Peyer's patch (tissue), 4 donors: Measurements from ENCODE around the gene GPR37L1. TPM values are rescaled to one million over a fixed set of nuclear protein-coding genes. Genes with fewer than 3 reads are reported as not detected.

Source experiments
- DNase-seq, 3 donors: peaks; one replicate each; pipeline ENCODE4 v3.0.0-alpha.2; 2017 to 2019
- H3K27ac ChIP-seq, 4 donors: fragments of 200-600 bp; sonication (generic); one replicate each; pipeline ENCODE4 v1.5.1; 2016 to 2019
- H3K27me3 ChIP-seq, 2 donors: fragments of 200-600 bp; sonication (generic); one replicate each; pipeline ENCODE4 v1.5.1; 2019
- H3K36me3 ChIP-seq, 3 donors: fragments of 200-600 bp; sonication (generic); one replicate each; pipeline ENCODE4 v1.5.1; 2016 to 2019
- H3K4me1 ChIP-seq, 4 donors: fragments of 200-600 bp; sonication (generic); one replicate each; pipeline ENCODE4 v1.5.1; 2016 to 2019
- H3K4me3 ChIP-seq, 4 donors: fragments of 200-600 bp; sonication (generic); 1 replicate in 3 of 4; 2 replicates in 1 of 4; pipeline ENCODE4 v1.5.1; 2016 to 2019; ENCODE audit warnings: mild to moderate bottlenecking in 1 of 4
- H3K9me3 ChIP-seq, 4 donors: fragments of 200-600 bp; sonication (generic); one replicate each; pipeline ENCODE4 v1.5.1; 2016 to 2019; ENCODE audit warnings: mild to moderate bottlenecking in 1 of 4
- POLR2A ChIP-seq, 2 donors: fragments of 450-650 bp; IDR thresholded peaks; one replicate each; pipeline ENCODE4 v1.5.1; 2017; ENCODE audit warnings: antibody characterized with exemption in 2 of 2, mild to moderate bottlenecking in 2 of 2, moderate library complexity in 2 of 2
- total RNA-seq, 4 donors: library from RNA; depleted of rRNA; stranded (reverse); fragments of >200 nt; gene quantifications; one replicate each; pipeline ENCODE4 v1.1.0, GENCODE V29; 2016
- TF ChIP-seq, protein P1 (sequence below), 6 experiments: fragments of 450-650 bp in 4 of 6; fragments of 200-600 bp in 2 of 6; sonication (generic) in 1 of 6; IDR thresholded peaks; one replicate each; pipeline ENCODE4 v1.5.1; 2017 to 2019; ENCODE audit warnings: antibody characterized with exemption in 6 of 6, mild to moderate bottlenecking in 3 of 6, moderate library complexity in 1 of 6

GPR37L1 gene
- total RNA-seq, 4 donors from 2014 or later, result 0.18 to 0.95 (median 0.27) TPM; not detected in 1

DNA sequence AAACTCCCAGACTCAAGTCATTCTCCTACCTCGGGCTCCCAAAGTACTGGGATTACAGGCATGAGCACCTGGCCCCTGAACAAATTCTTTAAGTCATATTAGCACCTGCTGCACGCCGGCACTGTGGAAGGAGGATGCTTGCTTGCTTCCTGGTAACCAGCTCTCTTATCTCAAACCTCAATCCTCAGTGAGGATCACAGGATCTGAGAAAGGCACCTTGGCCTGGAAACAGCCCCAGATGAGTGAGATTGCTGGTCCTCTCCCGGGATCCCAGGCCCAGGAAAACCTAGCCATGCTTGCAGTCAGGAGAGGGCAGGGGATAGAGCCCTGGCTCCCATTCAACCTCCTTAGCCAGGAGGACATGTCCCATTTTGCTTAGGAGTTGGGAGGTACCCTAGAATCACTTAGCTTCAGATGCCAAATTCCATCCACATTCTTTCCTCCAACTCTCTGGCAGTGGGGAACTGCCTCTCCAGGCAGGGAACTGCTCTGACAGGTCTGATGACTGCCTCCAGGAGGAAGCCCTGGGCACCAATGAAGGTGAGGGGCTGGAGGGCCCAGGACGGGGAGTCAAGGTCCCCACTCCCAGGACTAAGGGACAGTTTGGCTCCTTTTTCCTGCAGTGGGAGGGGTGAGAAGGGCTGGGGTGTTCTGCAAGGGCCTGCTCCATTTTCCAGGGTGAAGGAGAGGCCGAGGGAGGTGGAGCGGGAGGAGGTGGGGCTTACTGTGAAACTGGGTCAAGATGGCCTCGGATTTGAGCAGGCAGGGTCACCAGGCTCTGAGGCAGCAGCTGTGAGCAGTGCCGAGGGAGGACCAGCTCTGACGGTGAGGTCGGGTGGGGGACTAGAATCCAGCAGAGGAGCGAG is 9.5 kb downstream of the GPR37L1 start:
- H3K27ac ChIP-seq, result peak overlapping the region; percentile 42 to 83 (median 57)
- TF ChIP-seq, protein P1, sequence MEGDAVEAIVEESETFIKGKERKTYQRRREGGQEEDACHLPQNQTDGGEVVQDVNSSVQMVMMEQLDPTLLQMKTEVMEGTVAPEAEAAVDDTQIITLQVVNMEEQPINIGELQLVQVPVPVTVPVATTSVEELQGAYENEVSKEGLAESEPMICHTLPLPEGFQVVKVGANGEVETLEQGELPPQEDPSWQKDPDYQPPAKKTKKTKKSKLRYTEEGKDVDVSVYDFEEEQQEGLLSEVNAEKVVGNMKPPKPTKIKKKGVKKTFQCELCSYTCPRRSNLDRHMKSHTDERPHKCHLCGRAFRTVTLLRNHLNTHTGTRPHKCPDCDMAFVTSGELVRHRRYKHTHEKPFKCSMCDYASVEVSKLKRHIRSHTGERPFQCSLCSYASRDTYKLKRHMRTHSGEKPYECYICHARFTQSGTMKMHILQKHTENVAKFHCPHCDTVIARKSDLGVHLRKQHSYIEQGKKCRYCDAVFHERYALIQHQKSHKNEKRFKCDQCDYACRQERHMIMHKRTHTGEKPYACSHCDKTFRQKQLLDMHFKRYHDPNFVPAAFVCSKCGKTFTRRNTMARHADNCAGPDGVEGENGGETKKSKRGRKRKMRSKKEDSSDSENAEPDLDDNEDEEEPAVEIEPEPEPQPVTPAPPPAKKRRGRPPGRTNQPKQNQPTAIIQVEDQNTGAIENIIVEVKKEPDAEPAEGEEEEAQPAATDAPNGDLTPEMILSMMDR (IDR thresholded peaks at IDR 0.05), result no peak
- no peak for TF ChIP-seq POLR2A (IDR thresholded peaks at IDR 0.05)
- no peaks in the 10 kb centered on the region for H3K9me3 ChIP-seq
- H3K4me1 ChIP-seq, result peaks cover 0 to 12% (median 0%) of the 10 kb centered on the region in 4 donors
- H3K4me3 ChIP-seq, result no peak overlapping the region
- DNase-seq, result no peak
- H3K27me3 ChIP-seq, result no peaks in the 10 kb centered on the region
- H3K36me3 ChIP-seq, result peaks cover 0 to 45% (median 0%) of the 10 kb centered on the region in 3 donors

DNA sequence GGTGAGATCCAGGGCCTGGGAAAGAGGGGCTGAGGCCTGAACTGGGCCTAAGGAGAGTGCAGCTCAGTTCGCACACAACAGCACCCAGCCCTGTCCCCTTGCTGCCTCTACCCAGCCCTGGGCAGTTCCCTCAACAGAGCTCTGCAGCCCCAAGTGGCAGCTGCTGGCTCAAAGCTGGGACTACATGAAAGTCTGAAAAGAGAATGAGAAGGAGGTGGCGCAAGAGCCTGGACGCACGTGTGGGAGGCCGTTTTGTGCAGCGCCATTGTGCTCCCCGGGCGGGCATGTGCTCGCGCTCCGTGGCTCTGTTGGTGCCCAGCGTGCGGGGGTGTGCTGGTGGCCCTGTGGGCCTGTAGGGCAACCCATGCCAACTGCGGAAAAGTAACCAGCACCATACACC is 10.3 kb downstream of the GPR37L1 start:
- Histone ChIP-seq H3K9me3 (no peaks in the 10 kb centered on the region), H3K27me3 (no peaks in the 10 kb centered on the region), H3K27ac (peak overlapping the region; percentile 42 to 83 (median 57)), H3K4me3 (no peak overlapping the region), H3K36me3 (peaks cover 0 to 53% (median 0%) of the 10 kb centered on the region in 3 donors), H3K4me1 (peaks cover 0 to 12% (median 0%) of the 10 kb centered on the region in 4 donors)
- TF ChIP-seq, protein P1 (IDR thresholded peaks at IDR 0.05), result no peak
- TF ChIP-seq POLR2A (IDR thresholded peaks at IDR 0.05), result no peak
- no peak for DNase-seq

DNA sequence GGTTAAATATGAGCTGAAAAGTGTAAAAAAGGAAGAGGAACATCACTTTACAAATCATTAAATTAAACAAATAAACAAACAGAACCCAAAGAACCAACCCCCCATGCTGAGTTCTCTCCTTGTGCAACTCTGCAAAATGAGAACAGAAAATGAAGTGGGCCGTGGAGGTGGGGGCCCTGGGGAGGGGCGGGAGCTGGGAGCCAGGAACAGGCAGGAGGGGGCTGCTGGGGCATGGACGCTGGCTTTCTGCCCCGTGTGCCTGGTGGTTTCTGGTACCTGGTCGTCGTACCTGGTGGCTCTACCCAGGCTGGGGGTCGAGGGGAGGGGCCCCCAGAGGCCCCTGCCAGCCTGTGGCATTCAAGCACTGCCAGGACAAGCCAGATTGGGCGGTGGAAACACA is 10.8 kb downstream of the GPR37L1 start:
- H3K36me3 ChIP-seq, result peaks cover 0 to 58% (median 0%) of the 10 kb centered on the region in 3 donors
- H3K4me3 ChIP-seq, result no peak overlapping the region
- TF ChIP-seq POLR2A (IDR thresholded peaks at IDR 0.05), result no peak
- TF ChIP-seq, protein P1 (IDR thresholded peaks at IDR 0.05), result no peak
- no peaks in the 10 kb centered on the region for H3K27me3 ChIP-seq
- no peak overlapping the region for H3K27ac ChIP-seq
- peaks cover 0 to 12% (median 0%) of the 10 kb centered on the region in 4 donors for H3K4me1 ChIP-seq
- DNase-seq, result no peak
- H3K9me3 ChIP-seq, result no peaks in the 10 kb centered on the region

DNA sequence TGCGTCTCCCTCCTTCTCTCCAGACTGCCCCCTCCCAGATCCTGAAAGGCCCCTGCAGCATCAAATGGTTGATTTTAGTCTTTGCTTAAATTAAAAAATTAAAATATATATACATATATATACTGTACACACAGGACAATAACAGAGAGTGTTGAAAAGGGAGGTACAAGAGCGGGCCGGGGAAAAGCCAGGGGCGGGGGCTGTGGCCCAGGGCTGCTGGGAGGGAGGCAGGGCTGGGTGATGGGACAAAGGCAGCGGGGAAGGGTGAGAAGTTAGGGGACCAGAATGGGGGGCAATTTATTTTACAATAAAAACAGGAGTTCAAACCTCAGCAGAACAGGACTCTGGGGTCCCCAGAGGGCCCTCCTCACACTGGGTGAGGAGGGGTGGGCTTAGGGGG is 11.3 kb downstream of the GPR37L1 start:
- no peak overlapping the region for H3K27ac ChIP-seq
- no peak for DNase-seq
- H3K4me1 ChIP-seq, result peaks cover 0 to 12% (median 0%) of the 10 kb centered on the region in 4 donors
- no peaks in the 10 kb centered on the region for H3K27me3 ChIP-seq
- peaks cover 0 to 58% (median 0%) of the 10 kb centered on the region in 3 donors for H3K36me3 ChIP-seq
- no peaks in the 10 kb centered on the region for H3K9me3 ChIP-seq
- TF ChIP-seq, protein P1 (IDR thresholded peaks at IDR 0.05), result no peak
- TF ChIP-seq POLR2A (IDR thresholded peaks at IDR 0.05), result no peak
- H3K4me3 ChIP-seq, result no peak overlapping the region

DNA sequence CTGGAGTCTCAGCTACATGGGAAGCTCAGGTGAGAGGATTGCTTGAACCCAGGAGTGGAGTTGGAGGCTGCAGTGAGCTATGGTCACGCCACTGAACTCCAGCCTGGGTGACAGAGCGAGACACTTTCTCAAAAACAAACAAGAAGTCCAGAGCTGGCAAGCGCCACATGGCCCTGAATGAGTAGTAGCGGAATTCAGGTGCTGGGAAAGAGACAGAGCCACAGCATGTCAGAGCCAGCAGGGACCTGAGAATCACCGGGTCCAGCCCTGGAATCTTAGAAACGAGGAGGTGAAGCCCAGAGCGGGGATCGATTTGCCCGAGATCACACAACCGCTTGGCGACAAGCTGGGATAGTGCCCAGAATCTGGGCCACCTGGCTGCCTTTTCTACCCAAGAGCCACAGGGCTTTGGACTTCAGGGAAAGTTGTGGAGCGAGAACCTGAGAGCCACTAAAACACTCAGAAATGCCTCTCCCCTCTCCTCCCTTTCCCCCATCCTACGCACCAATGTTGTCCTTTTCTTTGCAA is 12.0 kb downstream of the GPR37L1 start:
- Histone ChIP-seq H3K27me3 (no peaks in the 10 kb centered on the region), H3K9me3 (no peaks in the 10 kb centered on the region), H3K4me3 (no peak overlapping the region), H3K36me3 (peaks cover 0 to 58% (median 0%) of the 10 kb centered on the region in 3 donors), H3K4me1 (peaks cover 0 to 12% (median 0%) of the 10 kb centered on the region in 4 donors), H3K27ac (no peak overlapping the region)
- DNase-seq, result no peak
- TF ChIP-seq, protein P1 (IDR thresholded peaks at IDR 0.05), result no peak
- no peak for TF ChIP-seq POLR2A (IDR thresholded peaks at IDR 0.05)
